ENCODE data around the gene RNF144B. TPM values are rescaled to one million over a fixed set of nuclear protein-coding genes. Genes with fewer than 3 reads are reported as not detected.

RNF144B gene
- total and polyA plus RNA-seq, 9 of the 15 experiments (the other 6 are each of a cell fraction or from before 2014, with no cell fraction given) = 0.01 TPM; not detected in 8

DNA sequence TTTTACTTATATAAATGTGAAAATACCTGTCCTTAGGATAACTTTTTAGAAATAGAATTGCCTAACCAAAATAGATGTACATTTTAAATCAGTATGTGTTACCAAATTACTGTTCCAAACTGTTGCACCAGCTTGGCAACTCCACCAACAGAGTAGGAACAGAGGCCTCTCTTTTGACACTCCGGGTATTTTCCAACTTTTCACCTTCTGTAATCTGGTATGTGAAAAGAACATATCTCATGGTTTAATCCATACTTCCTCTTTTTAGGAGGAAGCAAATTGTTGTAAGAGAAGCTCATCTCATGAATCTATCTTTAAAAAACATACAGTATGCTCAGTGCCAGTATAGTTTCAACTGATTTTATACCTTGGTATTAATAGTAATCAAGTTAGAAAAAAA is 24.9 kb downstream of the RNF144B start:
- no peaks in the 10 kb centered on the region for H3K36me3 ChIP-seq (ENCODE audit: control insufficient read depth, insufficient read depth, low read length)
- no peak overlapping the region for H2AFZ ChIP-seq (ENCODE audit: low read depth, low read length)
- no TSS peak for BruUV-seq (replicated peaks)
- intact Hi-C loops (cut with micrococcal nuclease) = no loop called here
- FAIRE-seq = no peak
- DNase-seq (ENCODE audit: extremely low read depth in 1 of 4, low spot score in 3 of 4) = no peak
- WGBS (ENCODE audit: insufficient coverage, low coverage, missing lambda C conversion rate) = 0% methylated on average over 1 of the region's 1 CpG
- H3K4me3 ChIP-seq = no peak overlapping the region
- H4K20me1 ChIP-seq (replicated peaks; ENCODE audit: control insufficient read depth, insufficient read depth, low read length) = no peaks in the 10 kb centered on the region
- in situ Hi-C loops (cut with MboI) = no loop called here
- H3K4me2 ChIP-seq (ENCODE audit: insufficient read depth, low read length) = no peak overlapping the region
- no peak overlapping the region for H3K27ac ChIP-seq (ENCODE audit: extremely low read depth, low read depth, low read length)
- ChIA-PET POLR2A (no interaction called here), CTCF (ENCODE audit: low intra/inter-chr PET ratio) (no interaction called here)
- H3K9ac ChIP-seq (ENCODE audit: insufficient read depth in 1 of 2, low read depth in 2 of 2, low read length in 2 of 2) = no peak overlapping the region
- ATAC-seq = no peak
- no peaks in the 10 kb centered on the region for H3K9me3 ChIP-seq (replicated peaks; ENCODE audit: control insufficient read depth, insufficient read depth, low read depth, low read length)
- no peaks in the 10 kb centered on the region for H3K79me2 ChIP-seq (ENCODE audit: control insufficient read depth, insufficient read depth, low read length)
- H3K4me1 ChIP-seq (replicated peaks in 1 of 2; ENCODE audit: control insufficient read depth in 2 of 2, insufficient read depth in 2 of 2, low read length in 2 of 2) = no peaks in the 10 kb centered on the region
- H3K9me1 ChIP-seq (ENCODE audit: control insufficient read depth, insufficient read depth, low read length) = no peaks in the 10 kb centered on the region
- H3K27me3 ChIP-seq (ENCODE audit: control insufficient read depth in 2 of 2, insufficient read depth in 2 of 2, low read length in 2 of 2) = peaks cover 0 to 6% of the 10 kb centered on the region in 2 experiments; a peak in 2 of 5 replicates
- TF ChIP-seq YBX1 (IDR thresholded peaks at IDR 0.05) (no peak), NCOA6 (IDR thresholded peaks at IDR 0.05) (no peak), ZNF41 (CRISPR knock-in tag; conservative IDR thresholded peaks at IDR 0.05) (no peak), RBM22 (IDR thresholded peaks at IDR 0.05; ENCODE audit: low read depth, low read length, poor library complexity, severe bottlenecking) (no peak), AFF4 (CRISPR knock-in tag; IDR thresholded peaks at IDR 0.05) (no peak), ZNF354B (CRISPR knock-in tag; IDR thresholded peaks at IDR 0.05) (no peak), VEZF1 (CRISPR knock-in tag; IDR thresholded peaks at IDR 0.05) (no peak), ZNF707 (CRISPR knock-in tag; conservative IDR thresholded peaks at IDR 0.05) (no peak), ZNF589 (CRISPR knock-in tag; IDR thresholded peaks at IDR 0.05; ENCODE audit: low read depth) (no peak), SNIP1 (IDR thresholded peaks at IDR 0.05; ENCODE audit: low read depth) (no peak)
- TF ChIP-seq, protein P1, sequence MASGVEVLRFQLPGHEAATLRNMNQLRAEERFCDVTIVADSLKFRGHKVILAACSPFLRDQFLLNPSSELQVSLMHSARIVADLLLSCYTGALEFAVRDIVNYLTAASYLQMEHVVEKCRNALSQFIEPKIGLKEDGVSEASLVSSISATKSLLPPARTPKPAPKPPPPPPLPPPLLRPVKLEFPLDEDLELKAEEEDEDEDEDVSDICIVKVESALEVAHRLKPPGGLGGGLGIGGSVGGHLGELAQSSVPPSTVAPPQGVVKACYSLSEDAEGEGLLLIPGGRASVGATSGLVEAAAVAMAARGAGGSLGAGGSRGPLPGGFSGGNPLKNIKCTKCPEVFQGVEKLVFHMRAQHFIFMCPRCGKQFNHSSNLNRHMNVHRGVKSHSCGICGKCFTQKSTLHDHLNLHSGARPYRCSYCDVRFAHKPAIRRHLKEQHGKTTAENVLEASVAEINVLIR (CRISPR knock-in tag; IDR thresholded peaks at IDR 0.05) = no peak

Measured in K562 (cell line).